HG03095 (cell line): ENCODE measurements around the gene LARP6.
"Not testable (repeated sequence)": the region's sequence is repeated elsewhere in the genome, so short reads cannot be mapped to it uniquely, and the experiment has no call there.

Experiments used
- ATAC-seq: cut with Tn5 transposase; IDR thresholded peaks from one replicate; pipeline ENCODE4 v1.9.1; 2021; ENCODE audit warnings: moderate library complexity; ENCODE audit not compliant: unreplicated experiment

Gene LARP6

GRCh38 chr15:70853973-70854665 lies at the start of gene LARP6:
TSS of gene LARP6 (minus strand) at chr15:70854157. CDS start at chr15:70854088, 69 bp downstream.
- ATAC-seq, result no peak

GRCh38 chr15:70902107-70902506 lies 48.1 kb upstream of the LARP6 start:
- no peak for ATAC-seq

- peak; percentile 19 for ATAC-seq
Observed at GRCh38 chr15:70892912-70893560, 39.1 kb upstream of the LARP6 start.

- ATAC-seq, result peak; percentile 69
Observed at GRCh38 chr15:70892002-70892911, 38.3 kb upstream of the LARP6 start, which contains the start of the genes LRRC49 and THAP10. TSS of gene LRRC49 (plus strand) at chr15:70892826. CDS start at chr15:70892895, 69 bp downstream. TSS of gene THAP10 (minus strand) at chr15:70892433. CDS start at chr15:70892272, 161 bp downstream.

GRCh38 chr15:70882361-70882760 lies 28.4 kb upstream of the LARP6 start:
- ATAC-seq, result no peak

- ATAC-seq, result no peak
Observed at GRCh38 chr15:70880781-70881180, 26.8 kb upstream of the LARP6 start.

GRCh38 chr15:70879401-70879800 lies 25.4 kb upstream of the LARP6 start:
- no peak for ATAC-seq

GRCh38 chr15:70876683-70877082 lies 22.7 kb upstream of the LARP6 start:
- no peak for ATAC-seq

GRCh38 chr15:70876011-70876410 lies 22.1 kb upstream of the LARP6 start:
- no peak for ATAC-seq

GRCh38 chr15:70875001-70875782 lies 21.2 kb upstream of the LARP6 start:
- ATAC-seq, result no peak

- ATAC-seq, result no peak
Observed at GRCh38 chr15:70873232-70874054, 19.5 kb upstream of the LARP6 start.

- ATAC-seq, result not testable (repeated sequence)
Observed at GRCh38 chr15:70871490-70871889, 17.5 kb upstream of the LARP6 start.

- no peak for ATAC-seq
Observed at GRCh38 chr15:70870051-70870450, 16.1 kb upstream of the LARP6 start.

GRCh38 chr15:70869346-70869745 lies 15.4 kb upstream of the LARP6 start:
- ATAC-seq, result no peak

- ATAC-seq, result no peak
Observed at GRCh38 chr15:70867911-70868467, 14.0 kb upstream of the LARP6 start.

GRCh38 chr15:70866982-70867641 lies 13.2 kb upstream of the LARP6 start:
- no peak for ATAC-seq

- no peak for ATAC-seq
Observed at GRCh38 chr15:70863450-70864218, 9.7 kb upstream of the LARP6 start.

GRCh38 chr15:70859998-70860397 lies 6.0 kb upstream of the LARP6 start:
- no peak for ATAC-seq
